ENCODE results near the gene STK35.

STK35 gene

GRCh38 chr20:2086177-2086979 lies 15.2 kb upstream of the STK35 start:
- no peaks in the 10 kb centered on the region for H3K79me2 ChIP-seq (ENCODE audit: insufficient read depth, low read length)
- H3K9ac ChIP-seq (ENCODE audit: low read depth, low read length): no peak overlapping the region
- no peak overlapping the region for H2AFZ ChIP-seq (ENCODE audit: low read depth, low read length)
- peaks cover 50% of the 10 kb centered on the region for H3K27me3 ChIP-seq (ENCODE audit: insufficient read depth, low read length, poor library complexity)
- peaks cover 5% of the 10 kb centered on the region; the same call in 1 of the 2 replicates for H4K20me1 ChIP-seq (ENCODE audit: insufficient read depth, low read length)
- no peaks in the 10 kb centered on the region for H3K9me3 ChIP-seq (ENCODE audit: insufficient read depth, low read length, severe bottlenecking)
- no peaks in the 10 kb centered on the region for H3K4me1 ChIP-seq (ENCODE audit: insufficient read depth, low read length)
- ATAC-seq (ENCODE audit: insufficient read depth, low read depth): no peak
- no peak for DNase-seq
- no peak for TF ChIP-seq EZH2 (IDR thresholded peaks at IDR 0.05; ENCODE audit: borderline replicate concordance, low read depth, low read length, severe bottlenecking)
- TF ChIP-seq, protein P1, sequence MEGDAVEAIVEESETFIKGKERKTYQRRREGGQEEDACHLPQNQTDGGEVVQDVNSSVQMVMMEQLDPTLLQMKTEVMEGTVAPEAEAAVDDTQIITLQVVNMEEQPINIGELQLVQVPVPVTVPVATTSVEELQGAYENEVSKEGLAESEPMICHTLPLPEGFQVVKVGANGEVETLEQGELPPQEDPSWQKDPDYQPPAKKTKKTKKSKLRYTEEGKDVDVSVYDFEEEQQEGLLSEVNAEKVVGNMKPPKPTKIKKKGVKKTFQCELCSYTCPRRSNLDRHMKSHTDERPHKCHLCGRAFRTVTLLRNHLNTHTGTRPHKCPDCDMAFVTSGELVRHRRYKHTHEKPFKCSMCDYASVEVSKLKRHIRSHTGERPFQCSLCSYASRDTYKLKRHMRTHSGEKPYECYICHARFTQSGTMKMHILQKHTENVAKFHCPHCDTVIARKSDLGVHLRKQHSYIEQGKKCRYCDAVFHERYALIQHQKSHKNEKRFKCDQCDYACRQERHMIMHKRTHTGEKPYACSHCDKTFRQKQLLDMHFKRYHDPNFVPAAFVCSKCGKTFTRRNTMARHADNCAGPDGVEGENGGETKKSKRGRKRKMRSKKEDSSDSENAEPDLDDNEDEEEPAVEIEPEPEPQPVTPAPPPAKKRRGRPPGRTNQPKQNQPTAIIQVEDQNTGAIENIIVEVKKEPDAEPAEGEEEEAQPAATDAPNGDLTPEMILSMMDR (IDR thresholded peaks at IDR 0.05; ENCODE audit: borderline replicate concordance, extremely low read depth, low read length, poor library complexity, severe bottlenecking): no peak
- no peak overlapping the region for H3K27ac ChIP-seq (ENCODE audit: low read length)
- no peak overlapping the region for H3K4me2 ChIP-seq (ENCODE audit: insufficient read depth, low read length)
- H3K4me3 ChIP-seq (ENCODE audit: low read depth in 1 of 2, low read length in 2 of 2): no peak overlapping the region
- no peaks in the 10 kb centered on the region for H3K36me3 ChIP-seq (ENCODE audit: insufficient read depth, low read length)

DNA sequence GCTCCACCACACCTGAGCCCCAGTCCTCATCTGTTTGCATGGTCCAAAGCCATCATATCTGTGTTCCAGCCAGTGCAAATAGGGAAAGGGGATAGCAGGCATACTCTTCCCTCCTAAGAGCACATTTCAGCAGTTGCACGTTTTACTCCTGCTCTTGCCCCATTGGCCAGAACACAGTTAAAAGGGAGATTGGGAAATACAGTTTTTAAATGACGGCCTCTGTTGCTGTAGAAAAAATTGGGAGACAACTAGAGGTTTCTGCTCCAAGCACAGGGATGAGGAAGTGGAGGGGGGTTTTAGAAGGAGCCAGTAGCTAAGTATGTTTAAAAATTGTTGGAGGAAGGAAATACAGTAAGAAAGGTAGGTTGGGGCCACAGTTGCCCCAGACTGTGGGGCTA lies 14.6 kb upstream of the STK35 start:
- H3K79me2 ChIP-seq (ENCODE audit: insufficient read depth, low read length): no peaks in the 10 kb centered on the region
- DNase-seq: no peak
- H3K9me3 ChIP-seq (ENCODE audit: insufficient read depth, low read length, severe bottlenecking): no peaks in the 10 kb centered on the region
- H3K27ac ChIP-seq (ENCODE audit: low read length): no peak overlapping the region
- H2AFZ ChIP-seq (ENCODE audit: low read depth, low read length): no peak overlapping the region
- TF ChIP-seq, protein P1 (IDR thresholded peaks at IDR 0.05; ENCODE audit: borderline replicate concordance, extremely low read depth, low read length, poor library complexity, severe bottlenecking): no peak
- no peak for TF ChIP-seq EZH2 (IDR thresholded peaks at IDR 0.05; ENCODE audit: borderline replicate concordance, low read depth, low read length, severe bottlenecking)
- no peak overlapping the region for H3K4me3 ChIP-seq (ENCODE audit: low read depth in 1 of 2, low read length in 2 of 2)
- peaks cover 5% of the 10 kb centered on the region; the same call in 1 of the 2 replicates for H4K20me1 ChIP-seq (ENCODE audit: insufficient read depth, low read length)
- ATAC-seq (ENCODE audit: insufficient read depth, low read depth): no peak
- H3K4me2 ChIP-seq (ENCODE audit: insufficient read depth, low read length): no peak overlapping the region
- no peaks in the 10 kb centered on the region for H3K36me3 ChIP-seq (ENCODE audit: insufficient read depth, low read length)
- no peak overlapping the region for H3K9ac ChIP-seq (ENCODE audit: low read depth, low read length)
- no peaks in the 10 kb centered on the region for H3K4me1 ChIP-seq (ENCODE audit: insufficient read depth, low read length)
- peaks cover 46% of the 10 kb centered on the region for H3K27me3 ChIP-seq (ENCODE audit: insufficient read depth, low read length, poor library complexity)

DNA sequence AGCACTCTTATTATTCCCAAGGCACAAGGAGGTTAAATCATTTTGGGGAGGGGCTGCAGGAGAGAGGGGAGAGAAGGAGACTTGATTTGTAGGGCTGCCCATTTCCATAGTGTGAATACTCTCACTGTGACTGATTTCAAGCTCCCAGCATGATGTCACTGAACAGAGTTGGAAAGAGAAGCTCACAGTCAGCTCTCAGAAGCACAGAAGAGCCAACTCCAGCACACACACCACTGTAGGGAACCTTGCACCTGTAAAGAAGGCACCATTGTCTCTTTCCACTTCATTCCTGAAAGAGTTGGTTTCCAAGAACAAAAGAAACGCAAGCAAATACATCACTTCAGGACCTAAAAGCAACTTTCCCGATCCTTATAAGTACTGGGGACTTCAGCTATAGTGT lies 12.7 kb upstream of the STK35 start:
- no peak for ATAC-seq (ENCODE audit: insufficient read depth, low read depth)
- Histone ChIP-seq H3K9ac (ENCODE audit: low read depth, low read length) (no peak overlapping the region), H3K4me2 (ENCODE audit: insufficient read depth, low read length) (no peak overlapping the region), H3K9me3 (ENCODE audit: insufficient read depth, low read length, severe bottlenecking) (no peaks in the 10 kb centered on the region), H3K36me3 (ENCODE audit: insufficient read depth, low read length) (no peaks in the 10 kb centered on the region), H3K4me3 (ENCODE audit: low read depth in 1 of 2, low read length in 2 of 2) (no peak overlapping the region), H2AFZ (ENCODE audit: low read depth, low read length) (no peak overlapping the region), H3K27me3 (ENCODE audit: insufficient read depth, low read length, poor library complexity) (peaks cover 49% of the 10 kb centered on the region), H3K27ac (ENCODE audit: low read length) (no peak overlapping the region), H3K79me2 (ENCODE audit: insufficient read depth, low read length) (no peaks in the 10 kb centered on the region), H3K4me1 (ENCODE audit: insufficient read depth, low read length) (no peaks in the 10 kb centered on the region), H4K20me1 (ENCODE audit: insufficient read depth, low read length) (peaks cover 5% of the 10 kb centered on the region; the same call in 1 of the 2 replicates)
- no peak for DNase-seq
- TF ChIP-seq, protein P1 (IDR thresholded peaks at IDR 0.05; ENCODE audit: borderline replicate concordance, extremely low read depth, low read length, poor library complexity, severe bottlenecking): no peak
- no peak for TF ChIP-seq EZH2 (IDR thresholded peaks at IDR 0.05; ENCODE audit: borderline replicate concordance, low read depth, low read length, severe bottlenecking)
